H1 (cell line): Measurements from ENCODE around the gene CTTNBP2NL. TPM values are rescaled to one million over a fixed set of nuclear protein-coding genes. Genes with fewer than 3 reads are reported as not detected.

Experiments used
- CTCF ChIA-PET: fragments of 300-600 bp; sonication (Branson Sonifier 250); formaldehyde crosslinking; loops from one replicate; lab custom pipeline; 2021; ENCODE audit not compliant: partially characterized antibody; lab: Charles Lee
- POLR2A ChIA-PET: fragments of 300-600 bp; sonication (Branson Sonifier 250); formaldehyde crosslinking; loops from one replicate; lab custom pipeline; 2021; ENCODE audit warnings: inconsistent platforms; ENCODE audit not compliant: partially characterized antibody; lab: Charles Lee
- DNase-seq, 2 experiments: peaks; one replicate each; pipeline versions ENCODE4 v3.0.0 to v3.0.0-alpha.2; 2010 to 2022; ENCODE audit warnings: low spot score in 2 of 2, low read depth in 1 of 2, mixed read lengths in 1 of 2
- FAIRE-seq: peaks from 2 replicates; lab custom pipeline; 2011; peaks lifted over from hg19 to GRCh38; lab: Jason Lieb, UNC
- H2AFZ ChIP-seq: 2 replicates; pipeline ENCODE4 v1.8.1; 2012; ENCODE audit warnings: low read length, inconsistent platforms
- H2AK5ac ChIP-seq: 2 replicates; pipeline ENCODE4 v1.6.1; 2013; ENCODE audit warnings: low read depth, low read length
- H2BK120ac ChIP-seq: replicated peaks from 2 replicates; pipeline ENCODE3; 2013; ENCODE audit warnings: low read depth, low read length, inconsistent platforms
- H2BK12ac ChIP-seq: 2 replicates; pipeline ENCODE4 v1.6.1; 2013; ENCODE audit warnings: low read depth, low read length
- H2BK15ac ChIP-seq: 2 replicates; pipeline ENCODE4 v1.6.1; 2013; ENCODE audit warnings: low read length
- H2BK20ac ChIP-seq: 2 replicates; pipeline ENCODE4 v1.6.1; 2013; ENCODE audit warnings: low read length
- H2BK5ac ChIP-seq: 2 replicates; pipeline ENCODE4 v1.6.1; 2013; ENCODE audit warnings: low read depth, low read length
- H3K14ac ChIP-seq: 2 replicates; pipeline ENCODE4 v1.6.1; 2013; ENCODE audit warnings: inconsistent platforms; ENCODE audit not compliant: insufficient read length
- H3K18ac ChIP-seq: 2 replicates; pipeline ENCODE4 v1.6.1; 2013; ENCODE audit warnings: low read length; ENCODE audit errors: extremely low read depth
- H3K23ac ChIP-seq: 2 replicates; pipeline ENCODE4 v1.6.1; 2013; ENCODE audit warnings: inconsistent platforms; ENCODE audit not compliant: insufficient read length
- H3K23me2 ChIP-seq: 2 replicates; pipeline ENCODE4 v1.6.1; 2013; ENCODE audit warnings: low read depth, low read length
- H3K27ac ChIP-seq: 2 replicates; pipeline ENCODE4 v1.6.1; 2011; ENCODE audit warnings: low read depth, low read length, inconsistent platforms
- H3K27me3 ChIP-seq, 4 experiments: replicated peaks in 1 of 4; 1 replicate in 1 of 4; 2 replicates in 3 of 4; pipeline versions ENCODE4 v1.6.1 to v1.8.1; 2011 to 2013; ENCODE audit warnings: low read length in 3 of 4, mild to moderate bottlenecking in 3 of 4, inconsistent platforms in 2 of 4, mixed read lengths in 2 of 4, moderate library complexity in 1 of 4; ENCODE audit not compliant: control insufficient read depth in 3 of 4, insufficient read depth in 3 of 4; ENCODE audit errors: extremely low read depth in 1 of 4
- H3K36me3 ChIP-seq, 4 experiments: 2 replicates each; pipeline versions ENCODE4 v1.6.1 to v1.8.1; 2011 to 2013; ENCODE audit warnings: mild to moderate bottlenecking in 4 of 4, low read length in 3 of 4, moderate library complexity in 2 of 4, control low read depth in 1 of 4, inconsistent platforms in 1 of 4; ENCODE audit not compliant: insufficient read depth in 4 of 4, control insufficient read depth in 2 of 4
- H3K4ac ChIP-seq: replicated peaks from 2 replicates; pipeline ENCODE3; 2013; ENCODE audit warnings: low read length, low read depth, mixed read lengths, inconsistent platforms; ENCODE audit not compliant: insufficient read length
- H3K4me1 ChIP-seq, 4 experiments: replicated peaks in 1 of 4; 1 replicate in 1 of 4; 2 replicates in 3 of 4; pipeline versions ENCODE4 v1.6.1 to v1.8.1; 2011 to 2013; ENCODE audit warnings: low read length in 3 of 4, inconsistent platforms in 2 of 4, mixed read lengths in 1 of 4; ENCODE audit not compliant: insufficient read depth in 4 of 4, control insufficient read depth in 3 of 4
- H3K4me2 ChIP-seq, 2 experiments: 2 replicates each; pipeline versions ENCODE4 v1.6.1 to v1.8.1; 2011 to 2013; ENCODE audit warnings: low read depth in 2 of 2, low read length in 2 of 2, control low read depth in 1 of 2, inconsistent platforms in 1 of 2, mild to moderate bottlenecking in 1 of 2; ENCODE audit not compliant: insufficient read depth in 1 of 2
- H3K4me3 ChIP-seq, 4 experiments: fragments of 200-600, 300-600 bp in 1 of 4; sonication (generic), shearing (Covaris generic), sonication (Bioruptor Twin) in 1 of 4; 2 replicates each; pipeline versions ENCODE4 v1.5.1 to v1.8.1; 2011 to 2016; ENCODE audit warnings: low read length in 4 of 4, low read depth in 3 of 4, control low read depth in 2 of 4, inconsistent platforms in 2 of 4, mild to moderate bottlenecking in 2 of 4, mixed read lengths in 1 of 4, moderate library complexity in 1 of 4; ENCODE audit not compliant: insufficient read depth in 2 of 4; ENCODE audit errors: extremely low read depth in 1 of 4
- H3K56ac ChIP-seq: replicated peaks from 2 replicates; pipeline ENCODE3; 2013; ENCODE audit warnings: low read depth, mild to moderate bottlenecking, mixed read lengths, low read length, inconsistent platforms; ENCODE audit not compliant: insufficient read length
- H3K79me1 ChIP-seq: 2 replicates; pipeline ENCODE4 v1.6.1; 2013; ENCODE audit warnings: low read depth, low read length, control low read depth
- H3K79me2 ChIP-seq, 2 experiments: 2 replicates each; pipeline versions ENCODE4 v1.6.1 to v1.8.1; 2012 to 2013; ENCODE audit warnings: low read length in 2 of 2, mild to moderate bottlenecking in 2 of 2, inconsistent platforms in 1 of 2; ENCODE audit not compliant: insufficient read depth in 2 of 2, control insufficient read depth in 1 of 2
- H3K9ac ChIP-seq, 4 experiments: replicated peaks in 1 of 4; 1 replicate in 1 of 4; 2 replicates in 3 of 4; pipeline versions ENCODE4 v1.6.1 to v1.8.1; 2011 to 2013; ENCODE audit warnings: low read depth in 3 of 4, low read length in 3 of 4, control low read depth in 2 of 4, mild to moderate bottlenecking in 2 of 4, moderate library complexity in 2 of 4, inconsistent platforms in 1 of 4; ENCODE audit errors: extremely low read depth in 1 of 4
- H3K9me3 ChIP-seq, 2 experiments: 2 replicates each; pipeline versions ENCODE4 v1.6.1 to v1.8.1; 2012 to 2013; ENCODE audit warnings: mild to moderate bottlenecking in 2 of 2, moderate library complexity in 2 of 2, control low read depth in 1 of 2, inconsistent platforms in 1 of 2, low read depth in 1 of 2, low read length in 1 of 2, mixed read lengths in 1 of 2; ENCODE audit not compliant: insufficient read depth in 2 of 2
- H4K20me1 ChIP-seq, 2 experiments: replicated peaks in 1 of 2; 2 replicates each; pipeline versions ENCODE3 to v1.8.1; 2011 to 2013; ENCODE audit warnings: inconsistent platforms in 2 of 2, low read length in 2 of 2, mild to moderate bottlenecking in 1 of 2; ENCODE audit not compliant: insufficient read depth in 2 of 2, control insufficient read depth in 1 of 2
- H4K5ac ChIP-seq: 2 replicates; pipeline ENCODE4 v1.6.1; 2013; ENCODE audit warnings: low read length, low read depth, mixed read lengths, inconsistent platforms; ENCODE audit not compliant: insufficient read length
- H4K8ac ChIP-seq: 2 replicates; pipeline ENCODE4 v1.8.0; 2013; ENCODE audit warnings: mild to moderate bottlenecking, moderate library complexity, low read length, inconsistent platforms; ENCODE audit not compliant: insufficient read depth; ENCODE audit errors: extremely low read depth
- H4K91ac ChIP-seq: replicated peaks from 2 replicates; pipeline ENCODE3; 2013; ENCODE audit warnings: low read length, mixed read lengths, inconsistent platforms; ENCODE audit not compliant: insufficient read length
- ATF3 ChIP-seq: IDR thresholded peaks from 2 replicates; pipeline ENCODE4 v1.6.1; 2011; ENCODE audit warnings: low read depth, mild to moderate bottlenecking, low read length; ENCODE audit not compliant: insufficient read depth
- BACH1 ChIP-seq: IDR thresholded peaks from 2 replicates; pipeline ENCODE4 v1.6.1; 2012; ENCODE audit warnings: low read length, improper control_type of control experiment
- CBX8 ChIP-seq: fragments of 300-800, 300-1000 bp; sonication (generic); IDR thresholded peaks from 2 replicates; pipeline ENCODE4 v1.7.1; 2016; ENCODE audit warnings: low read depth, low read length, borderline replicate concordance
- CHD1 ChIP-seq: IDR thresholded peaks from 2 replicates; pipeline ENCODE4 v1.6.1; 2012; ENCODE audit warnings: low read depth, low read length, improper control_type of control experiment
- HDAC2 ChIP-seq, 2 experiments: fragments of 300-600 bp in 1 of 2; sonication (generic) in 1 of 2; IDR thresholded peaks; 2 replicates each; pipeline ENCODE4 v1.6.1; 2011 to 2012; ENCODE audit warnings: low read depth in 2 of 2, low read length in 2 of 2, mild to moderate bottlenecking in 2 of 2, moderate library complexity in 2 of 2, borderline replicate concordance in 1 of 2, inconsistent platforms in 1 of 2
- MAX ChIP-seq: IDR thresholded peaks from 2 replicates; pipeline ENCODE4 v1.6.1; 2012; ENCODE audit warnings: inconsistent platforms
- RNF2 ChIP-seq: fragments of 200-900, 300-1000 bp; sonication (generic); IDR thresholded peaks from 2 replicates; pipeline ENCODE4 v1.7.1; 2016; ENCODE audit warnings: borderline replicate concordance, low read depth, mild to moderate bottlenecking, antibody characterized with exemption, low read length; ENCODE audit not compliant: poor library complexity, severe bottlenecking; ENCODE audit errors: missing control alignments
- SUZ12 ChIP-seq: fragments of 200-600 bp; sonication (generic); IDR thresholded peaks from 2 replicates; pipeline ENCODE4 v1.6.1; 2012; ENCODE audit warnings: mild to moderate bottlenecking, inconsistent platforms, low read length, moderate library complexity, mixed read lengths
- TBP ChIP-seq: IDR thresholded peaks from 2 replicates; pipeline ENCODE4 v1.6.1; 2011; ENCODE audit warnings: low read depth, low read length, improper control_type of control experiment
- USF2 ChIP-seq: IDR thresholded peaks from 2 replicates; pipeline ENCODE4 v1.6.1; 2011; ENCODE audit warnings: low read length, improper control_type of control experiment
- YY1 ChIP-seq: IDR thresholded peaks from 2 replicates; pipeline ENCODE4 v1.6.1; 2011; ENCODE audit warnings: low read depth, mild to moderate bottlenecking, low read length
- WGBS, 2 experiments: shearing (Covaris generic) in 1 of 2; methylation state at CpG; one replicate each; pipeline versions ENCODE4 v1.1.6 to v1.1.7; 2013 to 2015; ENCODE audit warnings: low lambda C conversion rate in 2 of 2, mixed read lengths in 2 of 2, inconsistent platforms in 1 of 2, low coverage in 1 of 2, missing lambda C conversion rate in 1 of 2; ENCODE audit not compliant: insufficient replicate concordance in 2 of 2, insufficient coverage in 1 of 2, insufficient read length in 1 of 2; ENCODE audit errors: extremely low coverage in 1 of 2, missing lambda C conversion rate in 1 of 2; 5-methylcytosine and 5-hydroxymethylcytosine counted together
- polyA plus RNA-seq, 7 experiments: library from polyadenylated mRNA; depleted of rRNA in 3 of 7; stranded (reverse) in 5 of 7; unstranded in 2 of 7; fragments of >200 nt in 5 of 7; fragments of 200-250 nt in 2 of 7; gene quantifications; 1 replicate in 5 of 7; 2 replicates in 1 of 7; 4 replicates in 1 of 7; pipeline versions ENCODE4 v1.2.1 to v1.2.3, GENCODE V29; 2011 to 2013; ENCODE audit warnings: missing spikeins in 2 of 7, mixed read lengths in 2 of 7
- total RNA-seq: library from RNA; stranded (reverse); fragmentation: NEBNext Ultra II Directional; extraction: Animal tissue kit (Norgen Biotek cat#: 25700); gene quantifications from 2 replicates; pipeline ENCODE4 v1.2.1, GENCODE V29; 2021

CTTNBP2NL gene
- total and polyA plus RNA-seq, 2 of the 8 experiments (the other 6 are each of a cell fraction or from before 2014, with no cell fraction given) = 6.4 to 35.1 TPM

- Histone ChIP-seq H4K91ac (no peak overlapping the region), H2BK12ac (no peak overlapping the region), H3K9ac (no peak overlapping the region), H3K27ac (no peak overlapping the region), H3K56ac (no peak overlapping the region), H2BK15ac (no peak overlapping the region), H2AK5ac (no peak overlapping the region), H3K23ac (no peak overlapping the region), H3K23me2 (no peaks in the 10 kb centered on the region), H2AFZ (no peak overlapping the region), H3K27me3 (no peaks in the 10 kb centered on the region; a peak in 1 of 7 replicates), H3K4ac (no peak overlapping the region), H2BK20ac (no peak overlapping the region), H3K4me2 (no peak overlapping the region), H4K20me1 (peaks cover 0 to 2% of the 10 kb centered on the region in 2 experiments), H3K14ac (no peak overlapping the region), H3K4me3 (no peak overlapping the region), H3K4me1 (peaks cover 0 to 6% (median 0%) of the 10 kb centered on the region in 4 experiments; a peak in 1 of 7 replicates), H2BK5ac (no peak overlapping the region), H3K79me1 (no peaks in the 10 kb centered on the region), H3K36me3 (no peaks in the 10 kb centered on the region), H4K5ac (no peak overlapping the region), H3K18ac (no peak overlapping the region), H4K8ac (no peak overlapping the region), H3K9me3 (no peaks in the 10 kb centered on the region), H2BK120ac (no peak overlapping the region), H3K79me2 (no peaks in the 10 kb centered on the region)
- no peak for TF ChIP-seq MAX
- TF ChIP-seq SUZ12 = no peak
- no peak for TF ChIP-seq HDAC2 (IDR thresholded peaks at IDR 0.05; ENCODE audit: borderline replicate concordance in 1 of 2, low read depth in 2 of 2, low read length in 2 of 2)
- TF ChIP-seq CHD1 = no peak
- TF ChIP-seq TBP = no peak
- no peak for TF ChIP-seq YY1
- no peak for TF ChIP-seq USF2
- no peak for TF ChIP-seq CBX8
- no peak for TF ChIP-seq BACH1
- TF ChIP-seq ATF3 = no peak
- TF ChIP-seq RNF2 = no peak
- DNase-seq = no peak
- FAIRE-seq = no peak
- WGBS, 2 experiments = 89% methylated on average over 6 of the region's 6 CpGs; no CpG with 5 or more reads in 1 of the 2 experiments
- POLR2A ChIA-PET = no interaction called here
- CTCF ChIA-PET = interaction anchor here (0.5 to 7.7 kb wide), 14 partner anchors 12 to 295 kb away, joined by 3 to 89 read pairs (median 4); no protein-coding TSS in a partner anchor
Measured at GRCh38 chr1:112357467-112357866, 38.5 kb upstream of the CTTNBP2NL start.
